K562 (cell line): Measurements from ENCODE around the gene TMEM143. TPM values are rescaled to one million over a fixed set of nuclear protein-coding genes. Genes with fewer than 3 reads are reported as not detected.

Experiments
- CAMTA2 ChIP-seq: fragments of 250-450 bp; sonication (Bioruptor Pico); conservative IDR thresholded peaks from 2 replicates; pipeline ENCODE4 v1.5.1; 2022
- DPF2 ChIP-seq: fragments of 450-650 bp; IDR thresholded peaks from 2 replicates; pipeline ENCODE4 v1.6.1; 2016
- EP300 ChIP-seq: IDR thresholded peaks from 2 replicates; pipeline ENCODE4 v1.6.1; 2012; ENCODE audit warnings: low read length, improper control_type of control experiment
- FUS ChIP-seq: fragments of 200-400 bp; formaldehyde crosslinking; optimal IDR thresholded peaks from 2 replicates; pipeline ENCODE3; 2017; ENCODE audit warnings: low read depth, low read length
- ILK ChIP-seq: fragments of 450-650 bp; IDR thresholded peaks from 2 replicates; pipeline ENCODE4 v1.6.1; 2016; ENCODE audit warnings: missing genetic modification characterization, low read depth, mild to moderate bottlenecking, missing compliant biosample characterization, moderate library complexity, borderline replicate concordance
- L3MBTL2 ChIP-seq: fragments of 450-650 bp; IDR thresholded peaks from 2 replicates; pipeline ENCODE4 v1.6.1; 2016; ENCODE audit warnings: mild to moderate bottlenecking, moderate library complexity
- LARP7 ChIP-seq: fragments of 450-650 bp; IDR thresholded peaks from 2 replicates; pipeline ENCODE4 v1.6.1; 2016
- MTA2 ChIP-seq: fragments of 450-650 bp; IDR thresholded peaks from 2 replicates; pipeline ENCODE4 v1.6.1; 2016; ENCODE audit warnings: low read depth
- NR2C1 ChIP-seq, 2 experiments: fragments of 450-650 bp; IDR thresholded peaks; 2 replicates each; pipeline ENCODE4 v1.6.1; 2017; ENCODE audit warnings: mild to moderate bottlenecking in 2 of 2, antibody characterized with exemption in 1 of 2, inconsistent platforms in 1 of 2, missing compliant biosample characterization in 1 of 2, missing genetic modification characterization in 1 of 2
- NR4A1 ChIP-seq, 2 experiments: fragments of 250-450 bp in 1 of 2; fragments of 450-650 bp in 1 of 2; sonication (Bioruptor Pico) in 1 of 2; IDR thresholded peaks; 2 replicates each; pipeline versions ENCODE4 v1.4.0 to v1.6.1; 2016 to 2020; ENCODE audit warnings: mild to moderate bottlenecking in 2 of 2, missing compliant biosample characterization in 1 of 2, missing genetic modification characterization in 1 of 2, moderate library complexity in 1 of 2
- POLR3G ChIP-seq: IDR thresholded peaks from 2 replicates; pipeline ENCODE4 v1.6.1; 2011; ENCODE audit not compliant: insufficient read length, insufficient replicate concordance; ENCODE audit errors: extremely low read depth
- PPARD ChIP-seq: fragments of 250-450 bp; sonication (Bioruptor Pico); IDR thresholded peaks from 2 replicates; pipeline ENCODE4 v1.8.0; 2022; ENCODE audit warnings: inconsistent platforms, mild to moderate bottlenecking, moderate library complexity
- PURB ChIP-seq: sonication (generic); formaldehyde crosslinking; IDR thresholded peaks from 2 replicates; pipeline ENCODE4 v1.9.0; 2021; ENCODE audit warnings: low read depth, mild to moderate bottlenecking, missing genetic modification reagents
- RFX5 ChIP-seq: IDR thresholded peaks from 2 replicates; pipeline ENCODE4 v1.6.1; 2011; ENCODE audit warnings: low read depth, mild to moderate bottlenecking, improper control_type of control experiment, low read length
- SNIP1 ChIP-seq: fragments of 450-650 bp; IDR thresholded peaks from 2 replicates; pipeline ENCODE4 v1.7.1; 2017; ENCODE audit warnings: low read depth, mild to moderate bottlenecking
- SRSF3 ChIP-seq: fragments of 200-400 bp; formaldehyde crosslinking; IDR thresholded peaks from 2 replicates; pipeline ENCODE4 v1.6.1; 2016; ENCODE audit warnings: mild to moderate bottlenecking, low read length, moderate library complexity; ENCODE audit not compliant: insufficient read depth
- STAT5B ChIP-seq: fragments of 250-450 bp; sonication (Bioruptor Pico); IDR thresholded peaks from 2 replicates; pipeline ENCODE4 v1.8.0; 2021; ENCODE audit warnings: mild to moderate bottlenecking, inconsistent platforms
- SUPT5H ChIP-seq: fragments of 450-650 bp; IDR thresholded peaks from 2 replicates; pipeline ENCODE4 v1.6.1; 2016
- TAF7 ChIP-seq: fragments of 450-650 bp; IDR thresholded peaks from 2 replicates; pipeline ENCODE4 v1.6.1; 2016; ENCODE audit warnings: missing genetic modification characterization, missing compliant biosample characterization
- TAF9B ChIP-seq: fragments of 450-650 bp; IDR thresholded peaks from 2 replicates; pipeline ENCODE4 v1.6.1; 2018; ENCODE audit warnings: mild to moderate bottlenecking; ENCODE audit not compliant: partially characterized antibody
- ZFX ChIP-seq: sonication (generic); formaldehyde crosslinking; IDR thresholded peaks from 2 replicates; pipeline ENCODE4 v1.8.0; 2022; ENCODE audit warnings: mild to moderate bottlenecking, missing genetic modification reagents, moderate library complexity
- ZNF263 ChIP-seq: sonication (generic); formaldehyde crosslinking; IDR thresholded peaks from 2 replicates; pipeline ENCODE4 v1.8.0; 2022; ENCODE audit warnings: mild to moderate bottlenecking, missing genetic modification reagents, borderline replicate concordance
- ZNF431 ChIP-seq: sonication (generic); formaldehyde crosslinking; IDR thresholded peaks from 2 replicates; pipeline ENCODE4 v1.8.0; 2022; ENCODE audit warnings: mild to moderate bottlenecking, missing genetic modification reagents
- polyA plus RNA-seq, 8 experiments: library from polyadenylated mRNA; depleted of rRNA in 4 of 8; stranded (reverse) in 5 of 8; unstranded in 3 of 8; fragments of >200 nt; fragmentation: Nextera tagmentation in 2 of 8; fragmentation: Illumina TruSeq in 1 of 8; extraction: Ambion mirVana in 2 of 8; extraction: Trizol in 1 of 8; gene quantifications; 2 replicates each; pipeline versions ENCODE4 v1.2.1 to v1.2.3, GENCODE V29; 2011 to 2014; ENCODE audit warnings: inconsistent platforms in 1 of 8, missing spikeins in 1 of 8
- total RNA-seq, 7 experiments: library from RNA; depleted of rRNA in 6 of 7; stranded (reverse); fragments of >200 nt in 6 of 7; fragmentation: Illumina TruSeq in 2 of 7; extraction: Trizol in 2 of 7; gene quantifications; 2 replicates each; pipeline versions ENCODE4 v1.2.1 to v1.2.3, GENCODE V29; 2011 to 2021; ENCODE audit warnings: low replicate concordance in 1 of 7
- TF ChIP-seq, protein P1 (sequence below): fragments of 450-650 bp; IDR thresholded peaks from 2 replicates; pipeline ENCODE4 v1.6.1; 2017; ENCODE audit warnings: antibody characterized with exemption, mild to moderate bottlenecking
- TF ChIP-seq, protein P2 (sequence below): fragments of 200-800 bp; sonication (Bioruptor generic); IDR thresholded peaks from 2 replicates; pipeline ENCODE4 v1.6.1; 2017; ENCODE audit warnings: missing genetic modification characterization, missing compliant biosample characterization
- TF ChIP-seq, protein P3 (sequence below): sonication (generic); formaldehyde crosslinking; IDR thresholded peaks from 2 replicates; pipeline ENCODE4 v1.8.0; 2022; ENCODE audit warnings: mild to moderate bottlenecking, missing genetic modification reagents

Gene TMEM143
- total and polyA plus RNA-seq, 9 of the 15 experiments (the other 6 are each of a cell fraction or from before 2014, with no cell fraction given), result 0.66 to 8.8 (median 4.3) TPM

DNA sequence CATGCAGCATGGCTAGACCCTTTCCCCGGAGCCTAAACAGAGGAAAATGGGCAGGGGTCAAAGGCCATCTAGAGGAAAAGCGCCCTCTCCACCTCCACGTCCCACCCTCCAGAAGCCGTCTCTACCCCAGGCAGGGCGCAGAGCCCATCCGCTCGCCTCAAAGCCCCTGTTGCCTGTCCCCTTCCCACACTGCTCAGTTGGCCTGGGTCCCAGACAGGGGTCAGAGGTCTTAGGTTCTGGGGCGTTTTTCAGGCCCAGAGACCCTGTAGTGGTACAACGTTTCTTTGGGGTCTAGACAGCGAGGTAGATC is 285 bp downstream of the TMEM143 start (continued):
- TF ChIP-seq SNIP1 (no peak), FUS (no peak), LARP7 (peak; percentile 86; the same call in 1 of the 2 replicates), STAT5B (no peak), POLR3G (no peak), MTA2 (peak; percentile 26; the same call in 1 of the 2 replicates), EP300 (no peak), PPARD (no peak), NR2C1 (IDR thresholded peaks at IDR 0.05) (peak; percentile 91), NR2C1 (tag; IDR thresholded peaks at IDR 0.05) (peak; percentile 94), ILK (tag) (no peak), ZNF263 (CRISPR knock-in tag) (no peak), ZFX (CRISPR knock-in tag) (peak; percentile 49; the same call in 1 of the 2 replicates), TAF9B (no peak), NR4A1 (CRISPR knock-in tag; IDR thresholded peaks at IDR 0.05) (no peak), NR4A1 (tag; IDR thresholded peaks at IDR 0.05) (0 out of 2 replicates have a peak, but pooled peaks have one; percentile 84), RFX5 (no peak), CAMTA2 (CRISPR knock-in tag) (no peak), L3MBTL2 (no peak), ZNF431 (peak; percentile 48; the same call in 1 of the 2 replicates), TAF7 (no peak), DPF2 (peak; percentile 49), PURB (no peak), SRSF3 (0 out of 2 replicates have a peak, but pooled peaks have one; percentile 54), SUPT5H (peak; percentile 77; the same call in 1 of the 2 replicates)
- TF ChIP-seq, protein P1, sequence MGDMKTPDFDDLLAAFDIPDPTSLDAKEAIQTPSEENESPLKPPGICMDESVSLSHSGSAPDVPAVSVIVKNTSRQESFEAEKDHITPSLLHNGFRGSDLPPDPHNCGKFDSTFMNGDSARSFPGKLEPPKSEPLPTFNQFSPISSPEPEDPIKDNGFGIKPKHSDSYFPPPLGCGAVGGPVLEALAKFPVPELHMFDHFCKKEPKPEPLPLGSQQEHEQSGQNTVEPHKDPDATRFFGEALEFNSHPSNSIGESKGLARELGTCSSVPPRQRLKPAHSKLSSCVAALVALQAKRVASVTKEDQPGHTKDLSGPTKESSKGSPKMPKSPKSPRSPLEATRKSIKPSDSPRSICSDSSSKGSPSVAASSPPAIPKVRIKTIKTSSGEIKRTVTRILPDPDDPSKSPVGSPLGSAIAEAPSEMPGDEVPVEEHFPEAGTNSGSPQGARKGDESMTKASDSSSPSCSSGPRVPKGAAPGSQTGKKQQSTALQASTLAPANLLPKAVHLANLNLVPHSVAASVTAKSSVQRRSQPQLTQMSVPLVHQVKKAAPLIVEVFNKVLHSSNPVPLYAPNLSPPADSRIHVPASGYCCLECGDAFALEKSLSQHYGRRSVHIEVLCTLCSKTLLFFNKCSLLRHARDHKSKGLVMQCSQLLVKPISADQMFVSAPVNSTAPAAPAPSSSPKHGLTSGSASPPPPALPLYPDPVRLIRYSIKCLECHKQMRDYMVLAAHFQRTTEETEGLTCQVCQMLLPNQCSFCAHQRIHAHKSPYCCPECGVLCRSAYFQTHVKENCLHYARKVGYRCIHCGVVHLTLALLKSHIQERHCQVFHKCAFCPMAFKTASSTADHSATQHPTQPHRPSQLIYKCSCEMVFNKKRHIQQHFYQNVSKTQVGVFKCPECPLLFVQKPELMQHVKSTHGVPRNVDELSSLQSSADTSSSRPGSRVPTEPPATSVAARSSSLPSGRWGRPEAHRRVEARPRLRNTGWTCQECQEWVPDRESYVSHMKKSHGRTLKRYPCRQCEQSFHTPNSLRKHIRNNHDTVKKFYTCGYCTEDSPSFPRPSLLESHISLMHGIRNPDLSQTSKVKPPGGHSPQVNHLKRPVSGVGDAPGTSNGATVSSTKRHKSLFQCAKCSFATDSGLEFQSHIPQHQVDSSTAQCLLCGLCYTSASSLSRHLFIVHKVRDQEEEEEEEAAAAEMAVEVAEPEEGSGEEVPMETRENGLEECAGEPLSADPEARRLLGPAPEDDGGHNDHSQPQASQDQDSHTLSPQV, result no peak
- TF ChIP-seq, protein P2, sequence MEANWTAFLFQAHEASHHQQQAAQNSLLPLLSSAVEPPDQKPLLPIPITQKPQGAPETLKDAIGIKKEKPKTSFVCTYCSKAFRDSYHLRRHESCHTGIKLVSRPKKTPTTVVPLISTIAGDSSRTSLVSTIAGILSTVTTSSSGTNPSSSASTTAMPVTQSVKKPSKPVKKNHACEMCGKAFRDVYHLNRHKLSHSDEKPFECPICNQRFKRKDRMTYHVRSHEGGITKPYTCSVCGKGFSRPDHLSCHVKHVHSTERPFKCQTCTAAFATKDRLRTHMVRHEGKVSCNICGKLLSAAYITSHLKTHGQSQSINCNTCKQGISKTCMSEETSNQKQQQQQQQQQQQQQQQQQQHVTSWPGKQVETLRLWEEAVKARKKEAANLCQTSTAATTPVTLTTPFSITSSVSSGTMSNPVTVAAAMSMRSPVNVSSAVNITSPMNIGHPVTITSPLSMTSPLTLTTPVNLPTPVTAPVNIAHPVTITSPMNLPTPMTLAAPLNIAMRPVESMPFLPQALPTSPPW (CRISPR knock-in tag), result no peak
- TF ChIP-seq, protein P3, sequence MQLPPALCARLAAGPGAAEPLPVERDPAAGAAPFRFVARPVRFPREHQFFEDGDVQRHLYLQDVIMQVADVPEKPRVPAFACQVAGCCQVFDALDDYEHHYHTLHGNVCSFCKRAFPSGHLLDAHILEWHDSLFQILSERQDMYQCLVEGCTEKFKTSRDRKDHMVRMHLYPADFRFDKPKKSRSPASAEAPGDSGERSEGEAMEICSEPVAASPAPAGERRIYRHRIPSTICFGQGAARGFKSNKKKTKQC, result peak; percentile 35; the same call in 1 of the 2 replicates
